OCI-LY1 (cell line): ENCODE data around the gene PCP2.

Experiments used
- CTCF ChIP-seq: fragments of 200-600 bp; sonication (generic), shearing (Covaris generic); IDR thresholded peaks from 2 replicates; pipeline ENCODE4 v1.5.1; 2017; ENCODE audit warnings: mild to moderate bottlenecking, antibody characterized with exemption, low read length, moderate library complexity, mixed read lengths
- EZH2 ChIP-seq: fragments of 200-600 bp; sonication (generic), shearing (Covaris generic); IDR thresholded peaks from 2 replicates; pipeline ENCODE4 v1.8.0; 2017; ENCODE audit warnings: borderline replicate concordance, mixed run types, mild to moderate bottlenecking, antibody characterized with exemption, low read length, moderate library complexity, mixed read lengths

- TF ChIP-seq CTCF, result peak; percentile 96
- no peak for TF ChIP-seq EZH2
Observed at GRCh38 chr19:7652061-7652641, 18.6 kb upstream of the PCP2 start.
